NCI-H1694 (cell line): ENCODE results near the gene FBXW7.

Source experiments
- DNase-seq: peaks from one replicate; lab custom pipeline; 2025; lab: John Stamatoyannopoulos, UW

Gene FBXW7

GRCh38 chr4:152328582-152328981 lies 207.3 kb downstream of the FBXW7 start:
- DNase-seq, result no peak

- DNase-seq, result no peak
Measured at GRCh38 chr4:152327606-152328453, 208.1 kb downstream of the FBXW7 start.

DNA sequence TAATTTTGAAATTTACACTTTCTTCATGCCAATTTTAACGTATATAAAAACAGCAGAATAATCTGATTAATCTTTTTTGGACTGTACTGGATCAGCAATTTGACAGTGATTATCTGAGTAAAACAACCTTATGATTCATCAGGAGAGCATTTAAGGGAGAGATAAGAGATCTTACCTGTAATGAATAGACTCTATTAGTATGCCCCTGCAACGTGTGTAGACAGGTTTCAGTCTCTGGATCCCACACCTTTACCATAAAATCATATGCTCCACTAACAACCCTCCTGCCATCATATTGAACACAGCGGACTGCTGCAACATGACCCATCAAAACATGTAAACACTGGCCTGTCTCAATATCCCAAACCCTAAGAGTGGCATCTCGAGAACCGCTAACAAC lies 210.1 kb downstream of the FBXW7 start:
- DNase-seq, result no peak

DNA sequence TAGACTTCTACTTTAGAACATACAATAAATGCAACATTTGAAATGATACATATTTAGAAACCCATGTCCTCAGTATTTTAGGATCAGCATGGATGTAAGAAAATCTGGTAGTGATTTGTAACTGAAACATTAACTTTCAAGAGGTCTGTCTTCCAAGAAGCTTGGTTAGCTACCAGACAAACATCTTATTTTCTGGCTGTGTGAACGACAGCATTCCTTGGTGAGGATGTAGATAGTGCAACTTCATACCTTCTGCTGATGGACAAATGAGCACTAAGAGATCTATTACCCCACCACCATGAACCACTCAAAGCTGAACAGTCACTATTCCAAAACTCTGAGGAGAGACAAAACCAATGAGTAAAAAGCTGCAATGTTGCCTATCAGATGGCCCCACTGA lies 212.7 kb downstream of the FBXW7 start:
- DNase-seq, result no peak

GRCh38 chr4:152322656-152323055 lies 213.2 kb downstream of the FBXW7 start:
- no peak for DNase-seq

DNA sequence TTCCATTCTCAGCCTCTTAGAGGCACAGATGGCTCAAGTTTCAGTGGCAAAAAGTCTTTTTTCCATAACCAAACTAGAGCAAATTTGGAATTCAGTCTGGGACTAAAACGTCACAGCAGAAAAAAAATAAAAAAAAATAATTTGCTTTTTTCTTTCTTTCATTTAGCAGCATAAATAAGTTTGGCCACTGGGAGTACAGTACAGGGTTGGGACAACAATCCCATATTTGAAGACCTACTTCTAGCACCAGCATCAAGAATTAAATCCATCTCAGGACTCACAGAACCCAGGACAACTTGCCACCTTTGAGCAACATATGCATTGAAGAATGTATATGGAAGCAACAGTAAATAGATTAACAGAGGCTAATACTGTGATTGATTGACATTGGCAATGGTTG lies 214.0 kb downstream of the FBXW7 start:
- DNase-seq, result no peak

- DNase-seq, result no peak
Measured at GRCh38 chr4:152321398-152321797, 214.5 kb downstream of the FBXW7 start.

- DNase-seq, result no peak
Measured at GRCh38 chr4:152316969-152317368, 218.9 kb downstream of the FBXW7 start.

GRCh38 chr4:152310257-152310656 lies 225.6 kb downstream of the FBXW7 start:
- DNase-seq, result no peak

- no peak for DNase-seq
Measured at GRCh38 chr4:152309418-152309817, 226.5 kb downstream of the FBXW7 start.

DNA sequence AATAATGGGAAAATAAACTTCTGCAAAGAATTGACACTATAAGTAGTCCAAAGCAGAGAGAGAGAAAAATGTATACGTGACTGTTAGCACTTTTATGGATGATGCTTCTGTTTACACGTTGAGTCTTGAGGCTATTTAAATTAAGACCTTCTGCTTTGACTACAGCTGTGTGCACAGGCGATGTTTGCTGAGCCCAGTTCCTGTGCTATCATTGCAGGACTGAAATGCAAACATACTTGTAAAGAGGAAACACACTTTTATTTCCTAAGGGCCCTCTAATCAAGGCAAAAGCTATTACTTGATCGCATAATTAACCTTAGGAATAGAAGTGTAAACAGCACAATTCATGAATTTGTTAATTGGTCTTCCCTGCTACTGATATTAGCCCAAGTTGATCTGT lies 226.9 kb downstream of the FBXW7 start:
- no peak for DNase-seq

DNA sequence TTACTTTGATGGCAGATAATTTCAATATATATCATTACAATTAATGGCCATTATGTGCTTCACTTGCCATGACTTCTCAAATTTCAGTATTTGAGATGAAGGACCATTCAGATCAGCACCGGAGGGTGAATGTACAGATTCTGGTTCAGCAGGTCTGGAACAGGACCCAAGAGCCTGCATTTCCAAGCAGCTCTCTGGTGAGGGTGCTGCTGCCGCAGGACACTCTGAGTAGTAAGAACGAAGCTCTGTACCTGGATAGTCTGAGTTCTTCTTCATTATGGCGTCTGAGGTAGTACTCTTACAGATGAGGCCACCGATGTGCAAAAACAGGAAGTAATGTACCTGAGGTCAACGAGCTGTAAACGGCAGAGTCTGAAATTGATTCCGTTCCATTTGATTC lies 228.2 kb downstream of the FBXW7 start:
- DNase-seq, result no peak

DNA sequence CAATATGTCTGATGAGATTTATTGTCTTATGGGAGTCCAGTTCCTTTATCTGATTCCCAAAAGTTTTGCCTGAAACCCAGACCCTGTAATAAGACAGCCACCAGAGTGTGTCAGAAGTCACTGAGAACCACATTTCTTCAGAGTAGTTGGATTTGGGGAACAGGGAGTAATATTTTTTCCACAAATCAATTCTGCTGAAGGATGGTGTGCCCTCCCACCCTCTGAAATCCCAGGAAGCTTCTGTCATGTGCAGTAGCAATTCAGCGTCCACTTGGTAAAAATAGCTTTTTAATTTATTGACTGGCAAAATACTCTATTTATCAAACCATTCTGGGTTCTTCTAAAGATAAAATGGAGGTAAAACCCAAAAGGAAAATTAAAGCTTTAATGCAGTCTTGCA lies 229.4 kb downstream of the FBXW7 start:
- DNase-seq, result no peak

DNA sequence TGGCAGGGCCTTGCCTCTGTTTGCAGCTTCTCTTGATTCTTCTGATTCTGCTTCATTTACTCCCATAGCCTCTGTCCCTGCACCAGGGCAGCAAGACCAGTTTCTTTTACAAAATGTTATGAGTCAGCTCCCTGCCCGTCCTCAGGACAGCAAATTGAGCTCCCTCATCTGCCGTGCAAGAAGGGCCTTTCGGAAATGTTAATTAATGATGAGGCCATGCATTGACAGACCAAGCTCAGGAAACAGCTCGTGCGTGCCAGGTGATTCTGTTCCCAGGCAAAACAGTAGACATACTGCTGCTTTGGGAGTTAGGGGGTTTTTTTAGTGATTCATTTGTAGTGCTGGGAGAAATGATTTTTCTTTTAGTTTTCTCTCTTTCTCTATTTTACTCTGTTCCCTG lies 231.7 kb downstream of the FBXW7 start:
- DNase-seq, result no peak

- no peak for DNase-seq
Measured at GRCh38 chr4:152301381-152301780, 234.5 kb downstream of the FBXW7 start.

DNA sequence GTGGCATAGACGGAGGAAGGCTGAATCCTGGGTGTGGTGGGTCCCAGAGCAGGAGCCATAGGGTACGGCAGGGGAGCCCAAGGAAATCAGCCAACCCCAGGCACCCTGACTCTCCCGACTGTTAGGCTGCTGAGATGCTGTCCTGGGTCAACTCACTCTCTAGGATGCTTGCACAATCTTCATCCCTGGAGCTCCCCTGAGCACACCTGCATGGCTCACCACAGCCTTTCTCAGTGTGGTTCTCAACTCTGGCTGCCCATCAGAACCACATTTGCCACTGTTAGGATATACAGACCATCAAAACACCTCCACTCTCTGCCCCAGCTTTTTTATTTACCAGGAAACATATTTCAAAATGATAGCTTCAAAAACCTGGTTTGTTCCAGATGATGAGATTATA lies 236.3 kb downstream of the FBXW7 start:
- DNase-seq, result no peak

DNA sequence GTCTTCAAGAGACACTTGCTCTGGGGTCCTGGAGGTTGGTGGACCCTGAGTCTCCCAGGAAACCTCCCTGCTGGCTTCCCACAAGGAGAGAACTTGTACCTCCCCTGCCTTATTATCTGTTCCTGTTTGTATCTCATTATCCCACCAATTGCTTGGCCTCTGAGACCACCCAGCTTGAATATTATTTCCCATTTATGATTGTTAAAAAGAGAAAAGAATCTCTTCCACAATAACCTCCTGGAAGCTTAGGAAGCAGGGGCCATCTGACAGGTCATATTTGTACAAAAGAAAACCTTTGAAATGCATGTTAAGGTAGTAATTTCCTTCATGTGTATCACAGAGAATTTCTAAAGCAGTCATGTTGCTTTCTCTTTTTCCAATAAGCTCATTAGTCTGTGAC lies 239.5 kb downstream of the FBXW7 start:
- DNase-seq, result no peak

DNA sequence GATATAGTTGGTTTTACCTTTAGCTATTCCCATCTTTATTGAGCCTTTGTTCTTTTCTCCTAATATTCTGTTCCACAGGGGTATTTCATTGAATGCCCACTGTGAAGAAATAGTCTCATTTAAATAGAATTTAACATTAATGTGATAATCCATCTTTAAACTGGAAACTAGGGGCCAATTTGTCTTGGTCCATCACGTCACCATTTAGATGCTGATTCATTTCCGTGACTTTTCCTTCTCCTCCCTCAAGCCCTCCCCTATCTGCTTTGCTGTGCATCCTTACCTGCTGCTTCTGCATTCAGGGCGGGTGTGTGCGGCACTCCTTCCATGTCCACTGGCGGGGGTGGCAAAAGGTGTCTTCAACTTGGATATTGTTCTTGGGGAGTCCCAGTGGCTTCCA lies 241.1 kb downstream of the FBXW7 start:
- no peak for DNase-seq

DNA sequence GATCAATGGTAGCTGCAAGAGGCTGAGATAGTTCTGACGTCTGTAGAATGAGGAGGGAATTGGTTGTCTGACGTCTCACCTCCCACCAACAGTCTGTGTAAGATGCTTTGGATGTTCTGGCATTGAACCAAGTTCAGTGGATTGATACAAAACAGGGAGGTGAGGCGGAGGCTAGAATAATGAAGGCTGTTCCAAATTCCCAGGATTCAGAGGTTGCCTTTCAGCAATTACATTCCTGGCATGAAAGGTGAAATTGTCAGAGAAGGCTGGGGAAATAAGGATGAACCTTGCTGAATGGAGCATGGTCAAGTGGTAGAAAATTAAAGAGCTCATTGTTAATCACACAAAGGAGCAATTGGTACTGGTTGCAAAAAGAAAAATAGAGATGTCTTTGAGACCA lies 241.6 kb downstream of the FBXW7 start:
- DNase-seq, result no peak

DNA sequence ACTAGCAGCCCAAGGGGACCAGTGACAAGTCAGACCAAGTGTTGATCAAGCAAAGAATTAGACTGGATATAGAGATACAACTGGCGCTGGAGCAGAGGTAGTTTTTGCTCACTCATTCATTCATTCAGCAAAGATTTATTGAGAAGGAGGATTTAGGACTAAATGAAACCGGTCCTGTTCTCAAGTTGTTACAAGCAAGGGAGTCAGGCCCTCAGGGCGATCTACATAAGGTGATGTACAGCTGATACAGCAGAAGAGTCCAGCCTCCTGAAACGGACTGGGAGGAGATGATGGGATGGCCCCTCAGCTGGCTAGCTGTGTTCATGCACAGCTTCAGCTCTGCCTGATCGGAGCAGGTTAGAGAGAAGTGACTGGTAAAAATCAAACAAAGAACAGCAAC lies 242.4 kb downstream of the FBXW7 start:
- no peak for DNase-seq

DNA sequence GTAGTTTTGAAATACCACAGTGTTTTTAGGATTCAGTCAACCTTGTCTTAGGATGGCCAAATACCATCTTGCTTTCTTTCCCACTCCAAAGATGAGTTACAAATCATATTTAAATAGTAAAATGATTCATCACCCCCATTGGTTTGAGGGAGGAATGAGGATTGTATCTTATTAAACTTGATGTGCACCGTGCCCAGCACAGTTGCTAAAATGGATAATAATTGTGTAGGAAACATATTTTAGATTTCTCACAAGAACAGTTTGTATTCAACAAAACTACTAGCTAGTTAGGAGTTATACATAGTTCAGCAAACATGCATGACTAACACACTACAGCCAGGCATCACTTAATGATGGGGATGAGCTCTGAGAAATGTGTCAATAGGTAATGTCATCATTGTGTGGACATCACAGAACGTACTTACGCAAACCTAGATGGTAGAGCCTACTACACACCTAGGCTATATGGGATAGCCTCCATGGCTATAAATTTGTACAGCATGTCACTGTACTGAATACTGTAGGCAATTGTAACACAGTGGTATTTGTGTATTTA lies 245.4 kb downstream of the FBXW7 start:
- no peak for DNase-seq

GRCh38 chr4:152289941-152290340 lies 246.0 kb downstream of the FBXW7 start:
- DNase-seq, result no peak

- DNase-seq, result no peak
Measured at GRCh38 chr4:152289541-152289940, 246.4 kb downstream of the FBXW7 start.
